PC-9 (cell line): Measurements from ENCODE around the gene MYO5C. TPM values are rescaled to one million over a fixed set of nuclear protein-coding genes. Genes with fewer than 3 reads are reported as not detected.
A peak's percentile ranks its signal among the peaks of the same experiment; 100 is the strongest.

Experiments used
- BruUV-seq: library from RNA; stranded (reverse); fragments of 400-500 nt; replicated peaks from 2 replicates; lab custom pipeline; 2021; lab: Mats Ljungman, UMichigan
- CTCF ChIA-PET: fragments of 300-600 bp; sonication (Branson Sonifier 250); formaldehyde crosslinking; loops from one replicate; lab custom pipeline; 2022; ENCODE audit warnings: antibody characterized with exemption; lab: Charles Lee
- POLR2A ChIA-PET: fragments of 300-600 bp; sonication (Branson Sonifier 250); formaldehyde crosslinking; loops from one replicate; lab custom pipeline; 2022; ENCODE audit warnings: antibody characterized with exemption; ENCODE audit not compliant: unreplicated experiment; lab: Charles Lee
- DNase-seq, 2 experiments: peaks; one replicate each; pipeline versions ENCODE4 v3.0.0 to v3.0.0-alpha.2; 2015 to 2022; ENCODE audit warnings: mixed read lengths in 1 of 2
- H2AFZ ChIP-seq: fragments of 200-600 bp; sonication (generic); 2 replicates; pipeline ENCODE4 v1.8.1; 2017; ENCODE audit warnings: antibody characterized with exemption
- H3F3A ChIP-seq: fragments of 200-600 bp; sonication (generic); 2 replicates; pipeline ENCODE4 v1.8.1; 2017; ENCODE audit warnings: antibody characterized with exemption, mild to moderate bottlenecking, low read depth; ENCODE audit not compliant: insufficient read depth
- H3K27ac ChIP-seq: fragments of 200-600 bp; sonication (generic); 2 replicates; pipeline ENCODE4 v1.6.1; 2016; ENCODE audit warnings: mixed run types
- H3K27me3 ChIP-seq: fragments of 200-600 bp; sonication (generic); 2 replicates; pipeline ENCODE4 v1.6.1; 2016; ENCODE audit warnings: low read depth, mixed run types; ENCODE audit not compliant: insufficient read depth
- H3K36me3 ChIP-seq: fragments of 200-600 bp; sonication (generic); 2 replicates; pipeline ENCODE4 v1.6.1; 2016; ENCODE audit warnings: low read depth, mixed run types
- H3K4me1 ChIP-seq: fragments of 200-600 bp; sonication (generic); replicated peaks from 2 replicates; pipeline ENCODE4 v1.6.1; 2016; ENCODE audit warnings: mixed run types; ENCODE audit not compliant: insufficient read depth
- H3K4me2 ChIP-seq: fragments of 200-600 bp; sonication (generic); 2 replicates; pipeline ENCODE4 v1.6.1; 2017; ENCODE audit warnings: mixed run types
- H3K4me3 ChIP-seq: fragments of 200-600 bp; sonication (generic); 2 replicates; pipeline ENCODE4 v1.6.1; 2016; ENCODE audit warnings: mixed run types
- H3K79me2 ChIP-seq: fragments of 200-600 bp; sonication (generic); 2 replicates; pipeline ENCODE4 v1.6.1; 2017; ENCODE audit warnings: low read depth, mixed run types
- H3K9me2 ChIP-seq: fragments of 200-600 bp; sonication (generic); 2 replicates; pipeline ENCODE4 v1.8.1; 2017; ENCODE audit warnings: mild to moderate bottlenecking; ENCODE audit not compliant: insufficient read depth
- H3K9me3 ChIP-seq: fragments of 200-600 bp; sonication (generic); 2 replicates; pipeline ENCODE4 v1.8.1; 2016; ENCODE audit warnings: low read depth; ENCODE audit not compliant: insufficient read depth
- H4K20me1 ChIP-seq: fragments of 200-600 bp; sonication (generic); 2 replicates; pipeline ENCODE4 v1.8.1; 2017; ENCODE audit not compliant: insufficient read depth
- EZH2 ChIP-seq: fragments of 200-600 bp; sonication (generic); IDR thresholded peaks from 2 replicates; pipeline ENCODE4 v1.8.0; 2017; ENCODE audit warnings: antibody characterized with exemption, low read depth
- intact Hi-C: fragments of 100-400 bp; cut with micrococcal nuclease; formaldehyde crosslinking; loops from one replicate; pipeline ENCODE4 v1.10.0; 2022; ENCODE audit not compliant: unreplicated experiment
- total RNA-seq: library from RNA; stranded (reverse); gene quantifications from 2 replicates; pipeline ENCODE4 v1.2.3, GENCODE V29; 2021
- TF ChIP-seq, protein P1 (sequence below): fragments of 200-600 bp; sonication (generic); conservative IDR thresholded peaks from 2 replicates; pipeline ENCODE4 v1.6.1; 2017; ENCODE audit warnings: mixed run types, antibody characterized with exemption, mild to moderate bottlenecking, moderate library complexity

The MYO5C gene
- total RNA-seq, 1 experiment from 2014 or later = 41.1 TPM

DNA sequence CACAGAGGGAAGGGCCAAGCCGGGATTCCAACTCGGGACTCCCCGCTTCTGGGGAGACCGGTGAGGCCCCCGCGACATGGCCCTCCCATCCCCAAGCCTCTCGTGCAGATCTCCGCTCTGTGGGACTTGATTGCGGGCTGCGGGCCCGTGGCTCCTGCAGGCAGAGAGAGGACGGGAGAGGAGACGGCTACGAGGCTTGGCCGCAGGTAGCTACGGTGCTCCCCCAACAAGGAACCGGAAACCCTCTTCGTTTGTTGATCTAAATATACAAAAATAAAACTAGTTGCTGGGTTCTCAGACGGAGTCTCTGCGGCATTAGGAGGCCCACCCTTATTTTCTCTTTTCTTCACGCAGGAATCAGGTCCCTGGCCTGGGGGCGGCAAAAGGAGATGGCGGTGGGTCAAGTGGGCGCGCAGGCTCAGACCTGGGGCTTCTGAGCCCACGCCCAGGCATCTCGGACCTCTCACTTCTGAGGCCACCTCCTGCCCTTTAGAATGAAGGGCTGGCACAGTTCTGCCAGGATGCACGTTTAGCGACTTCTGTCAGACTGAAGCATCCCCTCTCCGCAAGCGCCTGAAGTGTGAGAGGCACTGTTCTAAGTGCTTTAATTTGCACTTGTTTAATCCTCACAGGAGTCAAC, 115.3 kb downstream of the MYO5C start:
- no peaks in the 10 kb centered on the region for H3K9me3 ChIP-seq
- no peaks in the 10 kb centered on the region for H3K27me3 ChIP-seq
- no peaks in the 10 kb centered on the region for H3K79me2 ChIP-seq
- ChIA-PET POLR2A (interaction anchor here (0.6 kb wide), 1 partner anchor 209 kb away, joined by 3 read pairs; the partner anchor contains the start of gene LEO1), CTCF (no interaction called here)
- no peaks in the 10 kb centered on the region for H3F3A ChIP-seq
- no peaks in the 10 kb centered on the region for H4K20me1 ChIP-seq
- no peaks in the 10 kb centered on the region for H3K9me2 ChIP-seq
- no peak overlapping the region for H3K27ac ChIP-seq
- TSS peak; percentile 62 for BruUV-seq
- peak overlapping the region; percentile 60; the same call in 1 of the 2 replicates for H3K4me3 ChIP-seq
- peak overlapping the region; percentile 83 for H3K4me2 ChIP-seq
- peak overlapping the region; percentile 81 for H2AFZ ChIP-seq
- H3K36me3 ChIP-seq = no peaks in the 10 kb centered on the region
- TF ChIP-seq, protein P1, sequence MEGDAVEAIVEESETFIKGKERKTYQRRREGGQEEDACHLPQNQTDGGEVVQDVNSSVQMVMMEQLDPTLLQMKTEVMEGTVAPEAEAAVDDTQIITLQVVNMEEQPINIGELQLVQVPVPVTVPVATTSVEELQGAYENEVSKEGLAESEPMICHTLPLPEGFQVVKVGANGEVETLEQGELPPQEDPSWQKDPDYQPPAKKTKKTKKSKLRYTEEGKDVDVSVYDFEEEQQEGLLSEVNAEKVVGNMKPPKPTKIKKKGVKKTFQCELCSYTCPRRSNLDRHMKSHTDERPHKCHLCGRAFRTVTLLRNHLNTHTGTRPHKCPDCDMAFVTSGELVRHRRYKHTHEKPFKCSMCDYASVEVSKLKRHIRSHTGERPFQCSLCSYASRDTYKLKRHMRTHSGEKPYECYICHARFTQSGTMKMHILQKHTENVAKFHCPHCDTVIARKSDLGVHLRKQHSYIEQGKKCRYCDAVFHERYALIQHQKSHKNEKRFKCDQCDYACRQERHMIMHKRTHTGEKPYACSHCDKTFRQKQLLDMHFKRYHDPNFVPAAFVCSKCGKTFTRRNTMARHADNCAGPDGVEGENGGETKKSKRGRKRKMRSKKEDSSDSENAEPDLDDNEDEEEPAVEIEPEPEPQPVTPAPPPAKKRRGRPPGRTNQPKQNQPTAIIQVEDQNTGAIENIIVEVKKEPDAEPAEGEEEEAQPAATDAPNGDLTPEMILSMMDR = no peak
- TF ChIP-seq EZH2 = no peak
- no peak for DNase-seq
- peaks cover 11% of the 10 kb centered on the region for H3K4me1 ChIP-seq
- intact Hi-C loops = no loop called here

DNA sequence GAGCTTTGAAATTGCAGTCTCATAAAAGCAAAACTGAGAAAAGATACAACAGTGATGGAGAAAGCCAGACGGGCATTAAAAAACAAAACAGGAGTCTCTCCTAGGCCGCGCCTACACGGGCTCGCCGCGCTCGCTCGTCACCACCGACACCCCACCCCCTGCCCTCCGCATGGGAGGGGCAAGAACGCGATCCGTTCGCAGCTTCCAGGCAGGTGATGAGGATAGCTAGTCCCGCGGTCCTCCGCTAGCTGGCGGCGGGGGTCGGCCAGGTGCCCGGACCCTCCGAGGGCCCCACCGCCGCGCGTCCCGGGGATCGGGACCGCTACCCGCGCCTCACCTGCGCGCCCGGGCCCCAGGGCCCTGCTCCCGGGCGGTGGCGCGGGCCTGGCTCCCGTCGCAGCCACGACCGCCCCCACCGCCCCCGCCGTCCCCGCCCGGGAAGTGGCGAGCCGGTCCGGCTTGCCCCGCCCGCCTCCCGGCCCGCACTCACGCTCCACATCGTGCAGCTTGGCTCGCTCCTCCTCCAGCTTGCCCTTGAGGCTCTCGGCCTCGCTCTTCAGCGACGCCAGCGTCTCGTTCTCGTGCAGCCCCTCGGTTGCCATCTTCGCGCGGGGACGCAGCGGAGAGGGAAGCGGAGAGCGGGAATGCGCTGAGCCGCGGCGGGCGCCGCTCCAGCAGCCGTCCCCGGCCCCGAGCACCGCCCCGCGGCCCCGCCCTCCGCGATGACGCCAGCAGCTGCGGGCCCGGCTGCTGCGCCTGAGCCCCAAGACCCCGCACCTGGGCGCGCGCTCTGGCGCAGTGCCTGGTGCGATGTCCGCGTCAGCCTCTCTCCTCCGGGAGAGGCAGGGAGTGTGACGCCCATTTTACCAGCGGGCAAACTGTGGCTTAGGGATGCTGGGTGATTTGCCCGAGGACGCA, 116.1 kb downstream of the MYO5C start:
- Histone ChIP-seq H3K27me3 (no peaks in the 10 kb centered on the region), H3K79me2 (no peaks in the 10 kb centered on the region), H3K36me3 (no peaks in the 10 kb centered on the region), H3K9me2 (no peaks in the 10 kb centered on the region), H3K4me2 (peak overlapping the region; percentile 83), H4K20me1 (no peaks in the 10 kb centered on the region), H3K4me3 (peak overlapping the region; percentile 60), H3F3A (no peaks in the 10 kb centered on the region), H3K9me3 (no peaks in the 10 kb centered on the region), H3K4me1 (peaks cover 11% of the 10 kb centered on the region), H3K27ac (no peak overlapping the region), H2AFZ (peak overlapping the region; percentile 81)
- TF ChIP-seq, protein P1 = no peak
- no peak for TF ChIP-seq EZH2
- POLR2A ChIA-PET = interaction anchor here (0.6 to 0.7 kb wide), 3 partner anchors 16 to 230 kb away, joined by 3 to 5 read pairs (median 4); no protein-coding TSS in a partner anchor
- intact Hi-C loops = loop anchor here (5.0 kb wide), 1 partner anchor 558 kb away; no protein-coding TSS in a partner anchor
- BruUV-seq = no TSS peak
- CTCF ChIA-PET = interaction anchor here (1.0 kb wide), 1 partner anchor 399 kb away, joined by 3 read pairs; no protein-coding TSS in a partner anchor
- DNase-seq = peak; percentile 54 to 86

DNA sequence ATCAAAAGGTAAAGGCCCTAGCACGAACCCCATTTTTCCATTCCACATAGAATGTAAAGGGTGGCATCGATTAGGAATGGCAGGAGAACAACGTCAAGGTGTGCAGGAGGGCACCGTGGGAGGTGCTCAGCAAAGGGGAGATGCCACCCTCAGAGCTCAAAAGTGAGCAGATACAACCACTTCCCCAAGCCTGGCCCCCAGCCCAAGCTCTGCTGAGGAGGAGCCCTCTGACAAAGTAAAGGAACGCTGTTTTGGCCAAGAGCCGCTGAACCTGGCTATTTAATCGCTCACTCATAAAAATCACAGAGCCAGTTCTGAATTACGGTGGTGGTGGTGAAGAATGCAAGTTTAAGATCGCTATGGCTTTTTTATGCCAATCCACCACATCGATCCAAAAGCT, 116.8 kb downstream of the MYO5C start:
- TSS peak; percentile 60 for BruUV-seq
- Histone ChIP-seq H3K36me3 (no peaks in the 10 kb centered on the region), H3K27ac (no peak overlapping the region), H3K4me3 (peak overlapping the region; percentile 60), H3K9me3 (no peaks in the 10 kb centered on the region), H2AFZ (peak overlapping the region; percentile 79), H3K79me2 (no peaks in the 10 kb centered on the region), H3K27me3 (no peaks in the 10 kb centered on the region), H3K4me2 (peak overlapping the region; percentile 83), H4K20me1 (no peaks in the 10 kb centered on the region), H3K4me1 (peaks cover 11% of the 10 kb centered on the region), H3K9me2 (no peaks in the 10 kb centered on the region), H3F3A (no peaks in the 10 kb centered on the region)
- ChIA-PET CTCF (interaction anchor here (1.0 kb wide), 1 partner anchor 398 kb away, joined by 3 read pairs; no protein-coding TSS in a partner anchor), POLR2A (interaction anchor here (0.5 to 0.7 kb wide), 5 partner anchors 15 to 906 kb away, joined by 3 to 11 read pairs (median 5); no protein-coding TSS in a partner anchor)
- TF ChIP-seq, protein P1 = no peak
- TF ChIP-seq EZH2 = no peak
- DNase-seq = no peak
- intact Hi-C loops = loop anchor here (5.0 kb wide), 1 partner anchor 559 kb away; no protein-coding TSS in a partner anchor
